NCI-H69 (cell line): Measurements from ENCODE around the gene AGAP1.

Experiments
- DNase-seq: peaks from one replicate; lab custom pipeline; 2025; lab: John Stamatoyannopoulos, UW

Gene AGAP1

DNA sequence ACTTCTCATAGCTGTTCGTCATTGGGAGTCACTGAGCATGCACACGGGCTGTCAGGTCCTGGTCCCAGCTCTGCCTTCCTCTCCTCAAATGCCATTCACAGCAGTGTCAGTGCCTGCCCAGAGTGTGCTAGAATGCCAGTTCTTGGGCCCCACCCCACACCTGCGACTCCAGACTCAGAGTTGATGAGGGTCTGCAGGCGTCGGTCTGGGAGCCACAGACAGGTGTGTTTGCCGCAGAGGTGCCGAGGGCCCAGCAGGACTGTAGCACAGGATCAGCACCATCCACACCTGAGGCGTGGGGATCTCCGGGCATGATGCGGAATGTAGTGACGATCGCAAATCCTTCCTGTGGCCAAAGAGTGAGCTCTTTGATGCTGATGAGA lies 56.5 kb downstream of the AGAP1 start:
- no peak for DNase-seq

DNA sequence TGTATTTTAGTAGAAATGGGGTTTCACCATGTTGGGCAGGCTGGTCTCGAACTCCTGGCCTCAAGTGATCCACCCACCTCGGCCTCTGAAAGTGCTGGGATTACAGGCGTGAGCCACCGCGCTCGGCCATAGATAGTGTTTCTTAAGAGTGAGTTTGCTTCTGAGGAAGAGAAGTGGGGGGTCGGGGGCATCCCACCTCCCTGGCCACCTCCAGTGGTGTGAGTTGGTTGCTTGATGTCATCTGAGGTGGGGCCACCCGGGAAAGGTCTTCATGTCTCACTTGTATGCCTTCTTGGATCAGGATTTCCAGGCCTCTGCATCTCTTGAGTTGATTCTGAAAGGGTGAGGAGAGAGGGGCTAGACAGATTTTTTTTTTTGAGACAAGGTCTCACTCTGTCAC lies 57.1 kb downstream of the AGAP1 start:
- no peak for DNase-seq

- peak; percentile 78 for DNase-seq
Observed at GRCh38 chr2:235551965-235552364, 58.1 kb downstream of the AGAP1 start.

GRCh38 chr2:235552671-235553070 lies 58.8 kb downstream of the AGAP1 start:
- no peak for DNase-seq

- peak; percentile 30 for DNase-seq
Observed at GRCh38 chr2:235553291-235553690, 59.4 kb downstream of the AGAP1 start.

GRCh38 chr2:235553696-235554100 lies 59.9 kb downstream of the AGAP1 start:
- DNase-seq: peak; percentile 30

- no peak for DNase-seq
Observed at GRCh38 chr2:235554385-235554784, 60.5 kb downstream of the AGAP1 start.

DNA sequence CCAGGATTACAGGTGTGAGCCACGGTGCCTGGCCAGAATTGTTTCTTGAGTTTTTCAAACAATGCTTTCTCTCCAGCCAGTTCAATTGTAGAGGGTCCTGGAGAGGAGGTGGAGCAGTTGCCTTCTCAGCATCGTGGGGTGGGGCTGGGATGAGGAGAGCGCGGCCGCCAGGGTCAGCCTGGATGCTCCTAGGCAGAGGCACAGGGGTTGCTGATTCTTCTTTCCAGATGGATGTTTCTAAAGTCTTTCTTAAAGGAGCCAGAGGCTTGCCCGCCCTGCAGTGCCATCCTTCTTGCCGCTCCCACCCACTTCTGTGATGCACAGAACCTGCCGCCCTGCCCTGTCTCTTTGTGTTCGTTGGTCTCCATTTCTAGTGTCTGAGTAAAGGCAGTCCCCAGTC lies 61.1 kb downstream of the AGAP1 start:
- DNase-seq: no peak

DNA sequence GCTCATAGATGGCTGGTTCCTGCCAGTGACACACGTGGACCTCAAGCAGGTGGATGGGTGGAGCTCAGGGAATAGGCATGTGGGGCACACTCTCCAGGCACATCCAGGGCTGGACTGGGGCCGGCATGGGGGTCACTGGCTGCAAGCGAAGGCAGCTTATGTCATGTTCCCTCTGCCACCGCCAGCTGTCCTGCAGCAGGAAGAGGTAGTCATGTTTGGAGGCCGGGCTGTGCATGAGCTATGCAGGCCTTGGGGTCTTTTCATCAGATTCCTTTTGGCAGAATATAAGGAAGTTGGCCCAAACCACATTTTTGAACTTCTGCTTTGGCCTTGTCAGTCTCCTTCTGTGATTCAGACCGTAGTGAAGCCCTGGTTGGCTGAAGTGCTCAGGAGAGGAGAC lies 61.5 kb downstream of the AGAP1 start:
- no peak for DNase-seq

DNA sequence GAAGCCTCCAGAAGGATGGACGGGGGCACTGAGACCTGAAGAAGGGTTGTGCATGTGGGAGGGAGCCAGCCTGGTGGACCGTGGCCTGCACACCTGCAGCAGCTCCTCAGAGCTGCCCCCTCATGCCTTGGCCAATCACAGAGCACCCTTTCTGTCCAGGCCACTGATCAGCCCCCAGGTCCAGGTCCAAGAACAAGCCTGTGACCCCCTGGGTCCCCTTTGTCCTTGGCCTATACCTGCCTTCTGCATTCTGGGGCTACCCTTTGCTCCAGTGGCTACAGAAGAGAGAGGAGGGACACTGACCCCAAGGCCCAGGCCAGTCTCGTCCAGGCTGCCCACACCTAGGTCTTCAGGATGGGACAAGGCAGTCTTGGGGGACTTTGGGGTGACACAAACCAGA lies 62.2 kb downstream of the AGAP1 start:
- DNase-seq: no peak

DNA sequence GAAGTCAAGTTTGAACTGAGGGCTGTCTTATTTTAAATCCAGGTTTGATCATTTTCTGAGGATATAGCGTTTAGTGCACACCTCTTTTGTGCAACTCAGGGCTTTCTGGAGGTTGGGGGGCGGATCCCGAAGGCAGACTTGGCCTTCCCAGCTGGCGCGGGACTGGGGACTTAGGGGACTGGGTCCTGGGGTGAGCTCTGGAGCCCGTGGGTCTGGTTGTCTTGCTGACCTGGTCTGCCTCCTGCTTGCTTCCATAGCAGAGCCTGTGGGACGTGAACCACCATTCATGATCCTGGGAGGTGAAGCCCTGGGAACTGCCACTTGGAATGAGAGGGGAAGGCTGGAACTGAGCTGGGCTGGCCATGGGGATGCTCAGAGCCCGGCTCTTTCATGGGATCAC lies 63.1 kb downstream of the AGAP1 start:
- DNase-seq: no peak

GRCh38 chr2:235557903-235558302 lies 64.1 kb downstream of the AGAP1 start:
- DNase-seq: no peak

GRCh38 chr2:235558572-235558971 lies 64.7 kb downstream of the AGAP1 start:
- no peak for DNase-seq

DNA sequence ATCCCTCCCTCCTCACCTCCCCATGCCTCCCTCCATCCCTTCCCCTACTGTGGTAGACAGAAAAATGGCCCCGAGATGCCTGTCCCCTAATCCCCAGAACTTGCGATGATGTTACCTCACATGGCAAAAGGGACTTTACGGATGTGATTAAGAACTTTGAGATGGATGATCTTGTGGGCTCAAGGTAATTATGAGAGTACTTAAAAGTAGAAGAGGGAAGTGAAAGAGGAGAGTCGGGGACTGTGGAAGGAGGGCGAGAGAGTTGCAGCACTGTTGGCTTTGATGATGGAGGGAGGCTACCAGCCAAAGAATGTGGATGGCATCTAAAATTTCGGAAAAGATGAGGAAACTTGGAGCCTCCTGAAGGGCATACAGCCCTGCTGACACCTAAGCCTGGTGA lies 66.5 kb downstream of the AGAP1 start:
- no peak for DNase-seq

DNA sequence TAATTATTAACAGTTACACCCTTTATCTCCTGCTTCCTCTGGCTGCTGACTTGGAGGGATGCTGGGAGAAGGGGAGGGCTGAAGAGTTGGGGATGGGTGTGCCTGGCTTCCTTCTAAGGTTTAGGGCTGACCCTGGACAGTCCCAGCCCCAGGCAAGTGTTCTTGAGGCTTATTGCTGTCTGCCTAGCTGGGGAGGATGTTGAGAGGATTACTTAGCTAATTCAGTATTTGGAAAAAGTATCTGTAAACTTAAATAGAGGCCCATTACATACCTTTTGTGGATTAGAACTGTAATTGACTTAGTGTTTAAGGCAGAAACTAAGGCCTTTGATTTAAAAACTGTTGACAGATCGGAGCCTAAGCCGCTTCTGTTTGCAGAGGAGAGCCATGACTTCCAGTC lies 67.6 kb downstream of the AGAP1 start:
- peak; percentile 17 for DNase-seq

- DNase-seq: peak; percentile 4
Observed at GRCh38 chr2:235562065-235562747, 68.4 kb downstream of the AGAP1 start.

DNA sequence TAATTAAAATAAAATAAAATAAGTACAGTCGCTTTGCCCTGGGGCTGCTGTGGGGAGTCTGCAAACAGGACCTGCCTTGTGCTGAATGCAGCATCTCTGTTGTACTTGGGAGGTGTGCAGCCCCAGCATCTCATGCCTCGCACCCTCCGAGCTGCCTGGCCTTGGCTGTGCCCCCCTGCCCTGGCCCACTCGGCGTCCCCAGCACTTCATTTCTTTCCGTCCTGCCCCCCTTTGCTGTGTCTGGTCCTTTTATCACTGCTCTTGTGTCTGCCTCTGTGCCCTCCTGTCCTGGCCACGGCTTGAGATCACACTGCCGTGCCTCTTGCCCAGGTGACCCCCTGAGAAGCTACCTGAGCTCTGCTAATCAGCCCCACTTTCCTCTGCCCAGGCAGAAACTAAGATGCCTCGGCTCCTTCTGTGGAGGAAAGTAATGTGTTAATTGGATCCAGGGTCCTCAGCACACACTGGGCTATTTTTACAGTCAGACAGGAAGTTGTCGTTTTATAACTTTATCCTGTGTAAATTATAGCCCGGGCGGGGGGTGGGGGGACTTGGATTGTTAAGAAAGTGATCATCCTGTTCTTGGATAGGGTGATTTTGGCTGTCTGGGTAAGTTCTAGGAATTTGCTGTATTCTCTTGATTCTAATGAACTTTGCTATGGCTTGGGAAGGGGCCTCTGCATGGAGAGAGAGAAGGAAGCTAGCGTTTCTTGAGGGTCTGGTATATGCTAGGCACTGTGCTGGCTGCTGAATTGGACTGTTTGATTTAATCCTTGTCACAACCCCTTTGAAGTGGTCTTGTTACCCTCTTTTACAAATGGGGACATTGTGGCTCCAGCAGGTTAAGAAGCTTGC lies 69.4 kb downstream of the AGAP1 start:
- DNase-seq: no peak

- DNase-seq: no peak
Observed at GRCh38 chr2:235564066-235564465, 70.2 kb downstream of the AGAP1 start.

DNA sequence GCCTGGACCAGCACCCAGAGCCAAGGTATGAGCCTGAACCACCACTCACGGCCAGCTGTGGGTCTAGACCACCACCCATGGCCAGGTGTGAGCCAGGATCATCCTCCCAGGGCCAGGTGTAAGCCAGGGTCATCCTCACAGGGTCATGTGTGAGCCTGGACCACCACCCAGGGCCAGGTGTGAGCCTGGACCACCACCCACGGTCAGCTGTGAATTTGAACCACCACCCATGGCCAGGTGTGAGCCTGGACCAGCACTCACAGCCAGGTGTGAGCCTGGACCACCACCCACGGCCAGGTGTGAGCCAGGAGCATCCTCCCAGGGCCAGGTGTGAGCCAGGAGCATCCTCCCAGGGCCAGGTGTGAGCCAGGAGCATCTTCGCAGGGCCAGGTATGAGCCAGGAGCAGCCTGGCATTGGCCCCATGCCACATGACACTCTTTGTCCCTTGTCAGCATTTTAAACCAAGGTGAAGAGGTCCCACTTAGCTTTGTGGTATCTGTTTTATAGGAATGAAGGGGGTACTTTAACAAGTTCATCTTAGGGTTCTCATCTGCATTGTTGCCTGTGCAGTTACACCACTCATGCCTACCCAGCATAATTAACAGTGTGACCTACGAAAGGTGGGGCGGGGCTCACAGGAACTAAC lies 71.2 kb downstream of the AGAP1 start:
- no peak for DNase-seq

DNA sequence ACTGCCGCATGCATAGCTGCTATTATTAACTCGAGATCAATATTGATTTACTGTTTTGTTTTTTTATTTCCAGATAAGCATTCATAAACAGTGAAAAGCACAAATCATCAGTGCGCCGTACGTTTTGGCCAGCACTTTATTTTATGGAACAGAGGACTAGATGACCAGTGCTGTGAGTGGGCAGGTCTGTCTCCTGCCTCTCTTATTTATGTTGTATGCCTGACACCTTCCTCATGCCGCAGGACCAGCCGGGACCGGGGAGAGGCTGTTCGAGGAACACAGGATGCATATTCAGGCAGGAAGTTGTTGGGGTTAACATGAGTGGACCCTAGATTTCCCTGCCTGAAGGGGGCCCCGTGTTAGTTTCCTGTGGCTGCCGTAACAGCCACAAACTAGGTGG lies 72.6 kb downstream of the AGAP1 start:
- DNase-seq: no peak

DNA sequence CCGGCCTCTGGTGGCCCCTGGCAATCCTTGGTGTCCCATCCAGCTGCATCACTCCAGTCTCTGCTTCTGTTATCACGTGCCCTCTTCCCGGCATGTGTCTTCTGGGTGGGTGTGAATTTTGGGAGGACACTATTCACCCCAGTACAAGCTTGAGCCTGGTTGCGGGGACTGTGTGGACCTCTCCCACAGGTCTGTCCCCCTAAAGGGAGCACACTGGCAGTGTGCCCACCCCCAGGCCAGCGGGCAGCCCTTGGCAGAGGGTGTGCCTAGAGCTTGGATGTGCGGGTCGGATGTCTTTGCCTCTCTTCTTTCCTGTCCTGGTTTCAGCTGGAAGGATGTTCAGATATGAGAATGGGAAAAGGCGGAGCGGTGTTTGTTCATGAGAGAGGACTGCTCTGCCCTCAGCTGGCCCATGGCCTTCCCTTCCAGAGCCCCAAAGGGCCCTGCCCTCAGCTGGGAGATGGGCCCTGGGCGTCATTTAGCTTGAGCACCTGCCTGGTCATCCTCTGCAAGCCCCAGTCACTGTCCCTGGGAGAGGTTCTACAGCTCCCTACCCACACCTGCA lies 73.2 kb downstream of the AGAP1 start:
- DNase-seq: no peak

GRCh38 chr2:235567842-235568241 lies 74.0 kb downstream of the AGAP1 start:
- no peak for DNase-seq

- no peak for DNase-seq
Observed at GRCh38 chr2:235568431-235568830, 74.6 kb downstream of the AGAP1 start.
